ENCODE results near the gene KCNJ18. TPM values are rescaled to one million over a fixed set of nuclear protein-coding genes. Genes with fewer than 3 reads are reported as not detected.
"Not testable (repeated sequence)": the region's sequence is repeated elsewhere in the genome, so short reads cannot be mapped to it uniquely, and the experiment has no call there.

KCNJ18 gene
- total RNA-seq, 1 experiment from 2014 or later: not detected

- H3K27ac Mint-ChIP-seq (ENCODE audit: unreplicated experiment): no peak overlapping the region
- no peak for TF ChIP-seq CTCF (IDR thresholded peaks at IDR 0.05; ENCODE audit: unreplicated experiment)
- no TSS peak for BruUV-seq (replicated peaks)
- H3K9me3 Mint-ChIP-seq (ENCODE audit: low read depth, unreplicated experiment): peaks cover 6% of the 10 kb centered on the region
- peaks cover 4% of the 10 kb centered on the region for H3K36me3 Mint-ChIP-seq (ENCODE audit: insufficient read depth, unreplicated experiment)
- CTCF ChIA-PET: no interaction called here
- intact Hi-C loops (cut with micrococcal nuclease; ENCODE audit: unreplicated experiment): no loop called here
- no peak for DNase-seq
- H3K4me1 Mint-ChIP-seq (ENCODE audit: low read depth, unreplicated experiment): no peaks in the 10 kb centered on the region
- no peak overlapping the region for H3K4me3 Mint-ChIP-seq (ENCODE audit: low read depth, unreplicated experiment)
- H3K27me3 Mint-ChIP-seq (ENCODE audit: unreplicated experiment): no peaks in the 10 kb centered on the region
Measured at GRCh38 chr17:21679256-21680146, 12.8 kb upstream of the KCNJ18 start.

GRCh38 chr17:21680366-21680765 lies 12.0 kb upstream of the KCNJ18 start:
- Mint-ChIP-seq H3K27ac (ENCODE audit: unreplicated experiment) (no peak overlapping the region), H3K9me3 (ENCODE audit: low read depth, unreplicated experiment) (peaks cover 6% of the 10 kb centered on the region), H3K4me3 (ENCODE audit: low read depth, unreplicated experiment) (no peak overlapping the region), H3K36me3 (ENCODE audit: insufficient read depth, unreplicated experiment) (peaks cover 4% of the 10 kb centered on the region), H3K4me1 (ENCODE audit: low read depth, unreplicated experiment) (no peaks in the 10 kb centered on the region), H3K27me3 (ENCODE audit: unreplicated experiment) (no peaks in the 10 kb centered on the region)
- BruUV-seq (replicated peaks): no TSS peak
- DNase-seq: no peak
- no peak for TF ChIP-seq CTCF (IDR thresholded peaks at IDR 0.05; ENCODE audit: unreplicated experiment)
- intact Hi-C loops (cut with micrococcal nuclease; ENCODE audit: unreplicated experiment): no loop called here
- CTCF ChIA-PET: no interaction called here

GRCh38 chr17:21680850-21681351 lies 11.4 kb upstream of the KCNJ18 start:
- DNase-seq; intact Hi-C loops (cut with micrococcal nuclease; ENCODE audit: unreplicated experiment); H3K27me3 Mint-ChIP-seq (ENCODE audit: unreplicated experiment); H3K36me3 Mint-ChIP-seq (ENCODE audit: insufficient read depth, unreplicated experiment); H3K4me1 Mint-ChIP-seq (ENCODE audit: low read depth, unreplicated experiment); H3K9me3 Mint-ChIP-seq (ENCODE audit: low read depth, unreplicated experiment); CTCF ChIA-PET; H3K4me3 Mint-ChIP-seq (ENCODE audit: low read depth, unreplicated experiment); BruUV-seq (replicated peaks); H3K27ac Mint-ChIP-seq (ENCODE audit: unreplicated experiment): not testable (repeated sequence)

- H3K36me3 Mint-ChIP-seq (ENCODE audit: insufficient read depth, unreplicated experiment); BruUV-seq (replicated peaks); intact Hi-C loops (cut with micrococcal nuclease; ENCODE audit: unreplicated experiment); H3K27me3 Mint-ChIP-seq (ENCODE audit: unreplicated experiment); CTCF ChIA-PET; H3K4me3 Mint-ChIP-seq (ENCODE audit: low read depth, unreplicated experiment); H3K27ac Mint-ChIP-seq (ENCODE audit: unreplicated experiment); H3K9me3 Mint-ChIP-seq (ENCODE audit: low read depth, unreplicated experiment); DNase-seq; H3K4me1 Mint-ChIP-seq (ENCODE audit: low read depth, unreplicated experiment): not testable (repeated sequence)
Measured at GRCh38 chr17:21681576-21681975, 10.7 kb upstream of the KCNJ18 start.

GRCh38 chr17:21682130-21682529 lies 10.2 kb upstream of the KCNJ18 start:
- H3K4me3 Mint-ChIP-seq (ENCODE audit: low read depth, unreplicated experiment); H3K27ac Mint-ChIP-seq (ENCODE audit: unreplicated experiment); intact Hi-C loops (cut with micrococcal nuclease; ENCODE audit: unreplicated experiment); H3K27me3 Mint-ChIP-seq (ENCODE audit: unreplicated experiment); CTCF ChIA-PET; H3K36me3 Mint-ChIP-seq (ENCODE audit: insufficient read depth, unreplicated experiment); H3K9me3 Mint-ChIP-seq (ENCODE audit: low read depth, unreplicated experiment); DNase-seq; H3K4me1 Mint-ChIP-seq (ENCODE audit: low read depth, unreplicated experiment); BruUV-seq (replicated peaks): not testable (repeated sequence)

- H3K27me3 Mint-ChIP-seq (ENCODE audit: unreplicated experiment); H3K9me3 Mint-ChIP-seq (ENCODE audit: low read depth, unreplicated experiment); H3K27ac Mint-ChIP-seq (ENCODE audit: unreplicated experiment); intact Hi-C loops (cut with micrococcal nuclease; ENCODE audit: unreplicated experiment); CTCF ChIA-PET; H3K4me3 Mint-ChIP-seq (ENCODE audit: low read depth, unreplicated experiment); H3K4me1 Mint-ChIP-seq (ENCODE audit: low read depth, unreplicated experiment); H3K36me3 Mint-ChIP-seq (ENCODE audit: insufficient read depth, unreplicated experiment); BruUV-seq (replicated peaks); DNase-seq: not testable (repeated sequence)
Measured at GRCh38 chr17:21683142-21683712, 9.1 kb upstream of the KCNJ18 start.

GRCh38 chr17:21683897-21684296 lies 8.4 kb upstream of the KCNJ18 start:
- H3K27me3 Mint-ChIP-seq (ENCODE audit: unreplicated experiment); H3K4me1 Mint-ChIP-seq (ENCODE audit: low read depth, unreplicated experiment); H3K27ac Mint-ChIP-seq (ENCODE audit: unreplicated experiment); DNase-seq; H3K4me3 Mint-ChIP-seq (ENCODE audit: low read depth, unreplicated experiment); BruUV-seq (replicated peaks); H3K9me3 Mint-ChIP-seq (ENCODE audit: low read depth, unreplicated experiment); intact Hi-C loops (cut with micrococcal nuclease; ENCODE audit: unreplicated experiment); CTCF ChIA-PET; H3K36me3 Mint-ChIP-seq (ENCODE audit: insufficient read depth, unreplicated experiment): not testable (repeated sequence)

GRCh38 chr17:21684384-21684783 lies 7.9 kb upstream of the KCNJ18 start:
- BruUV-seq (replicated peaks); CTCF ChIA-PET: not testable (repeated sequence)

More at GRCh38 chr17:21684384-21684783, 7.9 kb upstream of the KCNJ18 start:
- H3K4me1 Mint-ChIP-seq (ENCODE audit: low read depth, unreplicated experiment); H3K4me3 Mint-ChIP-seq (ENCODE audit: low read depth, unreplicated experiment); H3K36me3 Mint-ChIP-seq (ENCODE audit: insufficient read depth, unreplicated experiment); DNase-seq; intact Hi-C loops (cut with micrococcal nuclease; ENCODE audit: unreplicated experiment); H3K27ac Mint-ChIP-seq (ENCODE audit: unreplicated experiment); H3K9me3 Mint-ChIP-seq (ENCODE audit: low read depth, unreplicated experiment); H3K27me3 Mint-ChIP-seq (ENCODE audit: unreplicated experiment): not testable (repeated sequence)

Measured in Calu3 (cell line).